B cell (primary cell): Measurements from ENCODE around the gene CUEDC2. TPM values are rescaled to one million over a fixed set of nuclear protein-coding genes. Genes with fewer than 3 reads are reported as not detected.
A peak's percentile ranks its signal among the peaks of the same experiment; 100 is the strongest.

Experiments used
- ATAC-seq: fragments of 200-7000 bp; cut with Tn5 transposase; one replicate; pipeline ENCODE4 v1.10.0; 2021; ENCODE audit warnings: low read depth, mild to moderate bottlenecking, moderate number of reproducible peaks, moderate library complexity
- CTCF ChIA-PET: fragments of 350-600 bp; sonication (Branson Sonifier 250); formaldehyde crosslinking; loops from one replicate; lab custom pipeline; 2021; ENCODE audit warnings: antibody characterized with exemption, inconsistent platforms; lab: Charles Lee
- POLR2A ChIA-PET: fragments of 350-600 bp; sonication (Branson Sonifier 250); formaldehyde crosslinking; loops from one replicate; lab custom pipeline; 2021; ENCODE audit warnings: antibody characterized with exemption; lab: Charles Lee
- DNase-seq: peaks from one replicate; pipeline ENCODE4 v3.0.0; 2013
- H2AFZ ChIP-seq: 2 replicates; pipeline ENCODE4 v1.6.1; 2012; ENCODE audit warnings: mild to moderate bottlenecking, low read depth, low read length; ENCODE audit not compliant: insufficient read depth, poor library complexity, severe bottlenecking
- H3K27ac ChIP-seq, 2 donors: 1 replicate in 1 of 2; 2 replicates in 1 of 2; pipeline ENCODE4 v1.5.1; 2012 to 2013; ENCODE audit warnings: low read length in 2 of 2, mild to moderate bottlenecking in 2 of 2, moderate library complexity in 1 of 2
- H3K27me3 ChIP-seq, 4 experiments: fragments of 200-600 bp in 1 of 4; sonication (generic) in 1 of 4; replicated peaks in 1 of 4; 1 replicate in 2 of 4; 2 replicates in 2 of 4; pipeline versions ENCODE4 v1.6.1 to v1.7.0; 2013 to 2016; ENCODE audit warnings: low read length in 3 of 4, mild to moderate bottlenecking in 2 of 4, mixed read lengths in 1 of 4, moderate library complexity in 1 of 4; ENCODE audit not compliant: insufficient read depth in 4 of 4, control insufficient read depth in 3 of 4; ENCODE audit errors: control extremely low read depth in 1 of 4
- H3K36me3 ChIP-seq, 2 experiments: replicated peaks in 1 of 2; 1 replicate in 1 of 2; 2 replicates in 1 of 2; pipeline versions ENCODE4 v1.6.1 to v1.7.1; 2013; ENCODE audit warnings: low read length in 1 of 2; ENCODE audit not compliant: insufficient read depth in 2 of 2, control insufficient read depth in 1 of 2; ENCODE audit errors: control extremely low read depth in 1 of 2, extremely low read depth in 1 of 2
- H3K4me1 ChIP-seq, 2 donors: fragments of 200-600 bp in 1 of 2; sonication (generic) in 1 of 2; 1 replicate in 1 of 2; 2 replicates in 1 of 2; pipeline versions ENCODE4 v1.5.1 to v1.6.1; 2013 to 2017; ENCODE audit warnings: low read length in 2 of 2; ENCODE audit not compliant: control insufficient read depth in 2 of 2, insufficient read depth in 2 of 2
- H3K4me2 ChIP-seq: replicated peaks from 2 replicates; pipeline ENCODE3; 2012; ENCODE audit warnings: mild to moderate bottlenecking, low read depth, low read length; ENCODE audit not compliant: poor library complexity, severe bottlenecking
- H3K4me3 ChIP-seq, 5 experiments: fragments of 200-600 bp in 1 of 5; sonication (generic) in 1 of 5; 1 replicate in 3 of 5; 2 replicates in 2 of 5; pipeline versions ENCODE4 v1.5.1 to v1.7.0; 2011 to 2016; ENCODE audit warnings: low read length in 4 of 5, mild to moderate bottlenecking in 4 of 5, low read depth in 2 of 5, control low read depth in 1 of 5, moderate library complexity in 1 of 5; ENCODE audit not compliant: insufficient read depth in 1 of 5; ENCODE audit errors: control extremely low read depth in 1 of 5, extremely low read depth in 1 of 5
- H3K79me2 ChIP-seq: fragments of 200-600 bp; sonication (generic); one replicate; pipeline ENCODE4 v1.6.0; 2016; ENCODE audit warnings: low read length; ENCODE audit not compliant: control insufficient read depth, insufficient read depth
- H3K9ac ChIP-seq: fragments of 200-600 bp; sonication (generic); 2 replicates; pipeline ENCODE4 v1.6.1; 2017; ENCODE audit warnings: mild to moderate bottlenecking, low read length, moderate library complexity
- H3K9me3 ChIP-seq, 3 donors: one replicate each; pipeline versions ENCODE4 v1.6.1 to v1.7.1; 2013; ENCODE audit warnings: low read length in 2 of 3; ENCODE audit not compliant: control insufficient read depth in 2 of 3, insufficient read depth in 1 of 3; ENCODE audit errors: control extremely low read depth in 1 of 3
- H4K20me1 ChIP-seq: 2 replicates; pipeline ENCODE4 v1.6.0; 2012; ENCODE audit warnings: mild to moderate bottlenecking, low read length; ENCODE audit not compliant: insufficient read depth, control insufficient read depth, poor library complexity, severe bottlenecking
- H3K27ac Mint-ChIP-seq: one replicate; pipeline ENCODE4 v1.8.0; 2021; ENCODE audit warnings: mixed read lengths
- H3K27me3 Mint-ChIP-seq: one replicate; pipeline ENCODE4 v1.8.0; 2021; ENCODE audit warnings: mixed read lengths
- H3K4me1 Mint-ChIP-seq: one replicate; pipeline ENCODE4 v1.8.0; 2021; ENCODE audit warnings: mixed read lengths
- H3K4me3 Mint-ChIP-seq: one replicate; pipeline ENCODE4 v1.8.0; 2021; ENCODE audit warnings: mixed read lengths
- H3K9me3 Mint-ChIP-seq: one replicate; pipeline ENCODE4 v1.8.0; 2022; ENCODE audit warnings: mixed read lengths; ENCODE audit not compliant: insufficient read depth
- CTCF ChIP-seq: fragments of 200-600 bp; IDR thresholded peaks from one replicate; pipeline ENCODE4 v1.8.0; 2022; ENCODE audit warnings: antibody characterized with exemption, mild to moderate bottlenecking
- EZH2 ChIP-seq: IDR thresholded peaks from 2 replicates; pipeline ENCODE4 v1.6.1; 2012; ENCODE audit warnings: borderline replicate concordance, low read depth, mild to moderate bottlenecking, moderate library complexity, low read length; ENCODE audit not compliant: insufficient read depth, poor library complexity, severe bottlenecking
- WGBS: methylation state at CpG from one replicate; pipeline ENCODE4 v1.1.5; 2013; ENCODE audit warnings: missing lambda C conversion rate; ENCODE audit not compliant: insufficient coverage; 5-methylcytosine and 5-hydroxymethylcytosine counted together
- intact Hi-C: fragments of 100-400 bp; cut with micrococcal nuclease; formaldehyde crosslinking; loops from one replicate; pipeline ENCODE4 v1.10.0; 2022
- polyA minus RNA-seq: library from RNA; depleted of rRNA, polyadenylated mRNA; stranded (reverse); fragments of >200 nt; gene quantifications from 2 replicates; pipeline ENCODE4 v1.2.3, GENCODE V29; 2012
- polyA plus RNA-seq: library from polyadenylated mRNA; depleted of rRNA; stranded (reverse); fragments of >200 nt; gene quantifications from 2 replicates; pipeline ENCODE4 v1.2.3, GENCODE V29; 2012
- total RNA-seq, 2 donors: library from RNA; stranded (reverse); fragments of 120-200 nt in 1 of 2; gene quantifications; 1 replicate in 1 of 2; 2 replicates in 1 of 2; pipeline versions ENCODE4 v1.2.3 to v1.2.4, GENCODE V29; 2013 to 2022

CUEDC2 gene, protein sequence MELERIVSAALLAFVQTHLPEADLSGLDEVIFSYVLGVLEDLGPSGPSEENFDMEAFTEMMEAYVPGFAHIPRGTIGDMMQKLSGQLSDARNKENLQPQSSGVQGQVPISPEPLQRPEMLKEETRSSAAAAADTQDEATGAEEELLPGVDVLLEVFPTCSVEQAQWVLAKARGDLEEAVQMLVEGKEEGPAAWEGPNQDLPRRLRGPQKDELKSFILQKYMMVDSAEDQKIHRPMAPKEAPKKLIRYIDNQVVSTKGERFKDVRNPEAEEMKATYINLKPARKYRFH
- total RNA-seq = 35.6 and 37.0 TPM in 2 replicates
- 26.7 TPM for total RNA-seq (2013)
- 49.4 and 57.4 TPM in 2 replicates for polyA plus RNA-seq
- 16.2 and 17.1 TPM in 2 replicates for polyA minus RNA-seq

GRCh38 chr10:102432162-102432950, at the start of gene CUEDC2:
Gene CUEDC2, minus strand, starts transcription at chr10:102432574. Its CDS starts 7,386 bp downstream, at chr10:102425188.
- H3K36me3 ChIP-seq = no peaks in the 10 kb centered on the region
- peak within 1 kb of the TSS; percentile 95 for H2AFZ ChIP-seq
- H3K4me2 ChIP-seq = peak within 1 kb of the TSS; percentile 90
- H3K4me3 Mint-ChIP-seq = peak within 1 kb of the TSS; percentile 96
- CTCF ChIA-PET = interaction anchor here (0.9 to 2.4 kb wide), 8 partner anchors 11 to 203 kb away, joined by 3 to 22 read pairs (median 10); partner anchors contain the start of genes C10orf95, FBXL15 and NFKB2
- POLR2A ChIA-PET = interaction anchor here (0.6 to 3.8 kb wide), 12 partner anchors 11 to 214 kb away, joined by 3 to 32 read pairs (median 6); partner anchors contain the start of genes ACTR1A, C10orf95, FBXL15 and NFKB2
- no peaks in the 10 kb centered on the region for H3K27me3 ChIP-seq
- peaks cover 26 to 42% of the 10 kb centered on the region in 2 donors for H3K4me1 ChIP-seq
- H3K4me1 Mint-ChIP-seq = peaks cover 37% of the 10 kb centered on the region
- no peak for TF ChIP-seq EZH2
- peak within 1 kb of the TSS; percentile 54 to 93 (median 90) for H3K4me3 ChIP-seq
- H3K9ac ChIP-seq = peak within 1 kb of the TSS; percentile 88
- H3K27me3 Mint-ChIP-seq = no peaks in the 10 kb centered on the region
- under 1% methylated on average over 43 of the region's 52 CpGs for WGBS
- no peaks in the 10 kb centered on the region for H3K9me3 Mint-ChIP-seq
- peak within 1 kb of the TSS; percentile 28 to 75 for H3K27ac ChIP-seq
- H4K20me1 ChIP-seq = no peaks in the 10 kb centered on the region
- peaks cover 11% of the 10 kb centered on the region for H3K79me2 ChIP-seq
- ATAC-seq (peak; percentile 98), DNase-seq (peak; percentile 96)
- H3K9me3 ChIP-seq = no peaks in the 10 kb centered on the region
- intact Hi-C loops = loop anchor here (1.0 kb wide), 5 partner anchors 11 to 187 kb away; partner anchors contain the start of genes ACTR1A and GBF1
- H3K27ac Mint-ChIP-seq = peak within 1 kb of the TSS; percentile 91

DNA sequence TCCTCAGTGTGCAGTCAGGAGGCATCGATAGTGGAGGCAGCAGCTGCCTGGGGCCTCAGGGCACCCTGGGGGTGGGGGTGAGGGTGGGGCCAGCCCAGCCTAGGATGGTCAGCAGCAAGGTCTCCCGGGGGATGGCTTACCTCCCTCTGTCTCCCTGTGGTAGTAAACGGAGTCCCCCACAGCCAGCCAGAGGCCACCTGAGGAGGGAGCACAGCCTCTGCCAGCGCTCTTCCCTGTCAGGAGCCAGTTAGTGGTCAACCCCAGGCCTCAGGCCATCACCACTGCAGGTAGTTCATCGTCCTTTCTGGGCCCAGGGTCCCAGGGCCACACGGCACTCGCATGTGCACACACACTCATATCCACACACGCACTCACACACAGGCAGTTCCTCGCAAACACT, 48.0 kb upstream of the CUEDC2 start:
- DNase-seq = no peak
- Histone ChIP-seq H3K4me1 (peaks cover 0 to 7% of the 10 kb centered on the region in 2 donors), H3K4me2 (no peak overlapping the region), H3K4me3 (no peak overlapping the region), H2AFZ (no peak overlapping the region), H3K79me2 (no peaks in the 10 kb centered on the region), H3K36me3 (peaks cover 2 to 60% of the 10 kb centered on the region in 2 experiments), H4K20me1 (peaks cover 9% of the 10 kb centered on the region), H3K27me3 (no peaks in the 10 kb centered on the region), H3K27ac (no peak overlapping the region), H3K9ac (no peak overlapping the region), H3K9me3 (no peaks in the 10 kb centered on the region)
- ATAC-seq = no peak
- intact Hi-C loops = no loop called here
- WGBS = 95% methylated on average over 4 of the region's 9 CpGs
- H3K9me3 Mint-ChIP-seq = no peaks in the 10 kb centered on the region
- TF ChIP-seq CTCF (no peak), EZH2 (no peak)
- no peak overlapping the region for H3K27ac Mint-ChIP-seq
- H3K27me3 Mint-ChIP-seq = no peaks in the 10 kb centered on the region
- H3K4me3 Mint-ChIP-seq = no peak overlapping the region
- peaks cover 7% of the 10 kb centered on the region for H3K4me1 Mint-ChIP-seq
- ChIA-PET POLR2A (no interaction called here), CTCF (interaction anchor here (0.5 to 6.4 kb wide), 11 partner anchors 19 to 250 kb away, joined by 3 to 57 read pairs (median 9); partner anchors contain the start of genes CUEDC2 and NFKB2)
